Chondrocyte (in vitro differentiated cells): Measurements from ENCODE around the gene CYGB. TPM values are rescaled to one million over a fixed set of nuclear protein-coding genes. Genes with fewer than 3 reads are reported as not detected.

Source experiments
- DNase-seq: peaks from one replicate; pipeline ENCODE4 v3.0.0; 2021; ENCODE audit warnings: mixed read lengths, low spot score
- H3K27ac Mint-ChIP-seq: one replicate; pipeline ENCODE4 v1.8.0; 2021; ENCODE audit warnings: mild to moderate bottlenecking, moderate library complexity, mixed read lengths; ENCODE audit not compliant: unreplicated experiment
- H3K27me3 Mint-ChIP-seq: 2 replicates; pipeline ENCODE4 v1.8.0; 2021; ENCODE audit warnings: low read depth, mixed read lengths
- H3K36me3 Mint-ChIP-seq: 2 replicates; pipeline ENCODE4 v1.8.0; 2021; ENCODE audit warnings: low read depth, mixed read lengths
- H3K4me1 Mint-ChIP-seq: 2 replicates; pipeline ENCODE4 v1.8.0; 2021; ENCODE audit warnings: low read depth, mild to moderate bottlenecking, mixed read lengths
- H3K4me3 Mint-ChIP-seq: one replicate; pipeline ENCODE4 v1.8.0; 2021; ENCODE audit warnings: mild to moderate bottlenecking, moderate library complexity, mixed read lengths; ENCODE audit not compliant: unreplicated experiment
- H3K9me3 Mint-ChIP-seq: 2 replicates; pipeline ENCODE4 v1.8.0; 2021; ENCODE audit warnings: low read depth, mixed read lengths
- total RNA-seq: library from RNA; stranded (reverse); gene quantifications from 3 replicates; pipeline ENCODE4 v1.2.1, GENCODE V29; 2021
- TF ChIP-seq, protein P1 (sequence below): fragments of 200-600 bp; sonication (generic); IDR thresholded peaks from 2 replicates; pipeline ENCODE4 v1.5.0; 2021; ENCODE audit warnings: antibody characterized with exemption, mild to moderate bottlenecking, moderate library complexity

Gene CYGB
- total RNA-seq, 1 donor from 2014 or later, result 5.4 TPM

DNA sequence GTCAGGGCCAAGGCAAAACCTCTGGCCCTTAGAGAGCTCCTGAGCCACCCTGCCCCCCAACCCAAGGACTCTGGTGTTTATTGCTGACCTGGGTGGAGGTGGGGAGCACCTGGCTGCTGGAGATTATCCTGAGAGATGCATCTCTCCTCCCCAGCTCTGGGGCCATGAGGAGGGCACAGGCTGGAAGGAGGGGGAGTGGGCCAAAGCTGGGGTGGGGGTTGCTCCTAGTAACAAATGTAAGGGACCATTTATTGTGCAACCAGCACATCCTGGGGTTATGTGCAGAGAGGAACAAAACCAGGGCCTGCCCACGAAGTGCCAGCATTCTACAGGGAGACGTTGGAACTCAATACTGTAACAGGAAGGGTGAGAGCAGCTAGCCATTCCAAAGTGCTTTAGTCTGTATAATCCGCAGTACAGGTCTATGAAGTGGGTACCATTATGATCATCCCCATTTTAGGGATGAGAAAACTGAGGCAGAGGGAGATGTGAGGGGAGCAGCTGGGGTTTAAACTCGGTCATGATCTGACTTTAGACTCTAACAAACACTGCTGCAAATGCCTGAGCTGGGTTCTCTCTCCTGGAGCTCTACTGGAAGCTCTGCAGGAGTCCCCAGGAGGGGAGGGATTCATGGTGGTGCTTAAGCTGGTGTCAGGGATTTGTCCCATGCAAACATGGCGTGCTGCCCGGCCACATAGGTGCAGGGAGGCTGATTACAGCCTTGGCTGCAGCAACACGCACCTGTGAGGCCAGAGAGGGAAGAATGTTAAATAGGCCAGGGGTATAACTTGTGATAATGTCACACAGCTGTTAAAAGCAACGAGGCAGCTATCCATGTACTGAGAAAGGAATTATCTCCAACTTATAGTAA is 34.9 kb downstream of the CYGB start:
- no peak overlapping the region for H3K4me3 Mint-ChIP-seq
- no peak for DNase-seq
- H3K36me3 Mint-ChIP-seq, result no peaks in the 10 kb centered on the region
- H3K27ac Mint-ChIP-seq, result no peak overlapping the region
- H3K9me3 Mint-ChIP-seq, result no peaks in the 10 kb centered on the region
- H3K27me3 Mint-ChIP-seq, result peaks cover under 1% of the 10 kb centered on the region
- TF ChIP-seq, protein P1, sequence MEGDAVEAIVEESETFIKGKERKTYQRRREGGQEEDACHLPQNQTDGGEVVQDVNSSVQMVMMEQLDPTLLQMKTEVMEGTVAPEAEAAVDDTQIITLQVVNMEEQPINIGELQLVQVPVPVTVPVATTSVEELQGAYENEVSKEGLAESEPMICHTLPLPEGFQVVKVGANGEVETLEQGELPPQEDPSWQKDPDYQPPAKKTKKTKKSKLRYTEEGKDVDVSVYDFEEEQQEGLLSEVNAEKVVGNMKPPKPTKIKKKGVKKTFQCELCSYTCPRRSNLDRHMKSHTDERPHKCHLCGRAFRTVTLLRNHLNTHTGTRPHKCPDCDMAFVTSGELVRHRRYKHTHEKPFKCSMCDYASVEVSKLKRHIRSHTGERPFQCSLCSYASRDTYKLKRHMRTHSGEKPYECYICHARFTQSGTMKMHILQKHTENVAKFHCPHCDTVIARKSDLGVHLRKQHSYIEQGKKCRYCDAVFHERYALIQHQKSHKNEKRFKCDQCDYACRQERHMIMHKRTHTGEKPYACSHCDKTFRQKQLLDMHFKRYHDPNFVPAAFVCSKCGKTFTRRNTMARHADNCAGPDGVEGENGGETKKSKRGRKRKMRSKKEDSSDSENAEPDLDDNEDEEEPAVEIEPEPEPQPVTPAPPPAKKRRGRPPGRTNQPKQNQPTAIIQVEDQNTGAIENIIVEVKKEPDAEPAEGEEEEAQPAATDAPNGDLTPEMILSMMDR, result no peak
- peaks cover 34% of the 10 kb centered on the region for H3K4me1 Mint-ChIP-seq

DNA sequence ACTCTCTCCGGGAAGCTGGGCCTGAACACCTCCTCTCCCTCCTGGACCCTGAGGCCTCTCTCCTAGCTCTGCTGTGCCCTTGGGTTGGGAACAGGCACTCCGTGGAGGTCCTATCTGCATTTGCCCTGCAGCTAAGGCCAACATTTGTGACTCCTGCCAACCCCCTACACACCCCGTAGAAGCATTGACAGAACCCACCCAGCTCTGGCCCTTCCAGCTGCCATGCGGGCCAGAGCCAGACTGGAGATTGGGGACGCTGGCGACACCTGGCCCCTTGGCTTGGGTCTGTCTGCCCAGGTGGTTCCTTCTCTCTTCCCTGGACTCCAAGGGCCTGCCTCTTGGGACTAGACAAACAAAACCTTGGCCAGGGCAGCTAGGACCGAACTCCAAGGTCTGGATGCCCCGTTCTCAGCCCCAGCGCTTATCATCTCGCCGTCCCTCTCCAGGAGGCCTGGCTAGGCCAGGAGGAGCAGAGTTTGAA is 35.6 kb downstream of the CYGB start:
- no peak for DNase-seq
- TF ChIP-seq, protein P1, result no peak
- Mint-ChIP-seq H3K27me3 (no peaks in the 10 kb centered on the region), H3K9me3 (no peaks in the 10 kb centered on the region), H3K4me3 (peak overlapping the region; percentile 78), H3K4me1 (peaks cover 36% of the 10 kb centered on the region), H3K27ac (no peak overlapping the region), H3K36me3 (no peaks in the 10 kb centered on the region)

DNA sequence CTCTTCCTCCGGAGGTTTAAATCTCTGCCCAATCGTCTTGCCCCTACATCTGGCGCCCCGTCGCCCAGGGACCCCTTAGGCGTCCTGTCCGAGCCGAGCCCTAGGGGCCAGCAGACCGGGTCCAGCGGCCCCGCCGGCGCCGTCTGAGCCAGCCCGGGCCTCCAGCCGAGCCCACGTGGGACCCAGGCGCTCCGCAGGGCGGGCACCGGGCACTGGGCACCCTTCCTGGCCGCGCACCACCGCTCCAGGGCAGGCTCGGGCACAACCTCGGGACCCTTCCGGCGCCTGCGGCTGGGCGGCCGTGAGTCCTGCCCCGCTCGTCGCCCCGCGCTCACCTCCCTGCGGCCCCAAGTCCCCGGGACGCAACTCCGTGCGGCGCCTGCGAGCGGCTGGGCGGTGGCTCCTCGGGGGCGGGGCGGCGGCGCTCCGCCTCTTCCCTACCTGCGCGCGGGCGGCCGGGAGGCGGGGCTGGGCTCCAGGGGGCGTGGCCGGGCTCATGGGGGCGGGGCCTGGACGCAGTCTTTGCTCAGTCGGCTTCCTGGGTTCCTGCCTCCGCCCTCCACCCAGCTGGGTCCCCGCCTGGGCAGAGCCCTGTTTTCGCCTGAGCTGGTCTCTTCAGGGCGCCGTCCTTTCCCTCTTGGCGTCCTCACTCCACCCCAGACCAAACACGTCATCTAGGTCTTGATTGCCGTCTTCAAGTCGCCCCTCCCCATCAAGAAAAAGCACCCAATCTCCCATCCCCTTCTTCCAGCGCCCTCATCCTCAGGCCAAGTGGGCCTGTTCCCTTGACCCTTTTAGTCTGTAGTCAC is 36.3 kb downstream of the CYGB start, which contains the start of gene RHBDF2:
Gene RHBDF2, minus strand, starts transcription at position 406 of the 809 bp plus-strand sequence. CDS start 19,899 bp downstream, outside the sequence.
- DNase-seq, result no peak
- Mint-ChIP-seq H3K4me3 (peak within 1 kb of the TSS; percentile 78), H3K27ac (peak within 1 kb of the TSS; percentile 69), H3K4me1 (peaks cover 36% of the 10 kb centered on the region), H3K36me3 (no peaks in the 10 kb centered on the region), H3K9me3 (no peaks in the 10 kb centered on the region), H3K27me3 (no peaks in the 10 kb centered on the region)
- TF ChIP-seq, protein P1, result no peak

DNA sequence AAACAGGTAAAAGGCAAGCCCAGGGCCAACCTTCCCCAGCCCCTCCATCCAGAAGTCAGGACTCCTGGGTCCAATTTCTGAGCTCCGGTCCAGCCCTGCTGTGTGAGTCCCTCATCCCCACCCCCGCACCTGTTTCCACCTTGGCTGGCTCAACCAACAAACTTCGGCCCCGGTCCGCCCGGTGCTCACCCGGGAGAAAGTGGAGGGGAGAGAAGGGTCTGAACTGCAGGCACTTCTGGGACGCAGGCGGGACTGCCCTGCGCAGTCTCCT is 36.8 kb downstream of the CYGB start:
- no peaks in the 10 kb centered on the region for H3K9me3 Mint-ChIP-seq
- no peaks in the 10 kb centered on the region for H3K27me3 Mint-ChIP-seq
- peaks cover 36% of the 10 kb centered on the region for H3K4me1 Mint-ChIP-seq
- H3K36me3 Mint-ChIP-seq, result no peaks in the 10 kb centered on the region
- TF ChIP-seq, protein P1, result no peak
- no peak for DNase-seq
- no peak overlapping the region for H3K27ac Mint-ChIP-seq
- H3K4me3 Mint-ChIP-seq, result peak overlapping the region; percentile 60

DNA sequence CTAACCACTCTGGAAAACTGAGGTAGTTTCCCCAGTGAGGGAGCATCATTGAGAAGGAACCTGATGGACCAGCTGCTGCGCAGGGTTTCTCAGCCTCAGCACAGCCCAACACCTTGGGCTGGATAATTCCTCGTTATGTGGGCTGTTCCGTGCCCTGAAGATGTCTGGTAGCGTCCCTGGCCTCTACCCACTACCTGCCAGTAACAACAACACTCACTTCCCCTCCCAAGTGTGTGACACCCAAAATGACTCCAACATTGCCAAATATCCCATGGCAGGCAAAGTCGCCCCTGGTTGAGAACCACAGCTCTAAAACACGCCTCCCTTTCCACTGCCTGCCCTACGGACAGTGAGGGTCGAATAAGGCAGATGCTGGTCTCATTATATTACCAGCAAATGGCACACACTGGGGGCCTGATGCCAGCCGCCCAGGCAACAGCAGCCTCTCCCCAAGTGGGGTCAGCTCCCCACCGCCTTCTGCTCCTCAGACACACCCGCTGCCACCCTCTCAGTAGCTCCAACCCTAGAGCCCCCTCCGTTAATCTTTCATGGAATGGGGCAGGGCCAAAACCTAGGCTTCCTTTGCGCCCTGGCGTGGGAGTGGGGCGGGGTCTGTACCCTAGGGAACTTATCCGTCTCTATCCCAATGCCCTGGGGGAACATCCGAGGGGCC is 37.3 kb downstream of the CYGB start:
- H3K4me3 Mint-ChIP-seq, result peak overlapping the region; percentile 60
- TF ChIP-seq, protein P1, result no peak
- H3K4me1 Mint-ChIP-seq, result peaks cover 36% of the 10 kb centered on the region
- no peaks in the 10 kb centered on the region for H3K27me3 Mint-ChIP-seq
- H3K27ac Mint-ChIP-seq, result no peak overlapping the region
- DNase-seq, result no peak
- H3K36me3 Mint-ChIP-seq, result no peaks in the 10 kb centered on the region
- no peaks in the 10 kb centered on the region for H3K9me3 Mint-ChIP-seq
